ENCODE measurements around the gene LNPEP.
"Not testable (repeated sequence)": the region's sequence is repeated elsewhere in the genome, so short reads cannot be mapped to it uniquely, and the experiment has no call there.

LNPEP gene

GRCh38 chr5:96930589-96930988 lies 5.3 kb upstream of the LNPEP start:
- no peak for DNase-seq

GRCh38 chr5:96931037-96931436 lies 4.8 kb upstream of the LNPEP start:
- DNase-seq = not testable (repeated sequence)

DNA sequence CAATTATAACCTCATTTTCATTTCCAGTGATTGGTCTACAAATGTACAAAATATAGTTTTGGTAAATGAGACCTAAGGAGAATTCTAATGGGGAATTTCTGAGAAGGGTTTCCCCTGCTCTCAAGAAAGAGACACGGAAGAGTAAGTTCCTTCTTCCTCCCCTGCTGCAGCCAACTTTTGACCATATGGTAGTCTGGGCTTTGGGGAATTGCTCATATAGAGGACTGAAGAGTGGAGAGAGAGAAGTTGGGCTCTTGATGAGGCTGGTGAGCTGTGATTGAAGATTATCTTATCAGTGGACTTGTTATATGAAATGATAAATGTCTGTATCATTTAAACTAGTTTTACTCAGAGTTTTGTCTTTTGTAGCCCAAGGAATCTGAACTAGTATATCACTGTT lies 4.3 kb upstream of the LNPEP start:
- no peak for DNase-seq

GRCh38 chr5:96932026-96932425 lies 3.9 kb upstream of the LNPEP start:
- no peak for DNase-seq

DNA sequence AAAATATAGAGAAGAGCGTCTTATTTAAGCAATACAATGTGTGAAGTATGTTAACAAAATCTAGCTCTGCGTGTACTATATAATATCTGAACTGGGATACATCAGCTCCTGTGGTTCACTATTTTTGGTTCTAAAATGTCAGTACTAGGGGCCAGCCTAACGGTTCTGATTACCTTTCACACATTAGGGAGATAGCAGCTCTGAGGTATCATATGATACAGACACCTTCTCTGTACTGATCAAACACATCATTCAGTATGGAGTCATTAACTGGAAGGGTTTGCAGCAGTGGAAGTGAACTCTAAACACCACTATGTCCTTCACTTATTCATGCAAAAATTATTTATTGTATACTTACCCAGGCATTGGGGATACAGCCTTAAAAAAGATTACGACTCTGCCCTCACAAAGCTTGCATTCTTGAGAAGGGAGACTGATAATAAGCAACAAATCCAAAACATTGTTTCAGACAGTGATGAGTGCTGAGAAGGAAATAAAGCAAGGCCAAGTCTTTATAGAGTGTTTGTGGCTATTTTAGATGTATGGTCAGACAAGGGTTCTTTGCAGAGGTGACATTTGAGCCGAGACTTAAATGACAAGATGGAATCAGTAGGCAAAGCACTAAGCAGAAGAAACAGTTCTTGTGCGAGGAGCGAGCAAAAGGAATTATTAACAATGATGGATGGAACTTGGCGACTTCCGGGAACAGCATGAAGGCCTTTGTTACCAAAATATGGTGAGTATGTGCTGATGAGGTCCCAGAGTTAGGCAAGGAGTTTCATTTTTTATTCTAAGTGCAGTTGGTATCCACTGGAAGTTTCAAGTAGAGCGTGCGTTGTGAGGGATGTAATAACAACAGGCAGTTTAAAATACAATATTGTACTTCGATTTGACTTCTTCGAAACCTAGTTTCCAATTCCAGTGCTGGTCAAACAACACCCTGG lies 1.8 kb upstream of the LNPEP start:
- DNase-seq = no peak

DNA sequence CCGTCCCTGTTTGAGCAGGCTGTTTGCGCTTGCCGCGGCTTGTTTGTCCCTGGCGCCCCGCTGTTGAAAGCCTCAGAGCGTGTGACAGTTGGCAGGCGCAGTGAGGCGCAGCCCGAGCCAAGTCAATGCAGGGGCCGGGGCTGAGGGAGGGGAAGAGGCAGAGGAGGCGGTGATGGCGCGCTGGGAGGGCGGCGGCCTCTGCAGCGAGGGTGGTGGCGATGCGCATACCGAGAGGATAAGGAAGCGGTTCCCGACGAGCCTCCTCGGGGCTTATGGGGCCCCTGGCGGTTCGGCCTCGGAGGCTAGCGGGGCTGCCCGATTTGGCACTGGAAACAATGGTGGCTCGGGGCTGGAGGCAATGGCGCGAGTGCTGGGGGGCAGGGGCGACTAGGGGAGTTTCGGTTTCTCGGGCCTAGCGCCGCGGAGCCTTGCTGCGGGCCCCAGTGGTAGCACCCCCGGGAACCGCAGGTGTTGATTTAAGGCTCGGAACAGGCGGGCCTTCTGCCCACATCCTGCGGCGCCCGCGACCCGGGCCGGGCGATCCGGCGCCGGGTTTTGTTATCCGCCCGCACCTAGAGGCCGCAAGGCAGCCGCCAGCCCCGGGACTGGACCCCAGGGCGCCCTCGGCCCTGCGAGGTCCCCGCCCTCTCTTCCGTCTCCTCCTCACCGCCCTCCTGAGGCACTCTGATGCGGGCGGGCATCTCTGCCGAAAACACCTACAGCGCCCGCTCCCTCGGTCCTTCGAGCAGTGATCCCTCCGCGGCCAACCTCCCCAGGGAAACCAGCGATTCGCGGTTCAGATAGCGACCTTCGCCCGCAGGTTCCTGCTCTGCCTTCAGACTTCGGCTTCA lies 947 bp upstream of the LNPEP start:
- peak; percentile 68 for DNase-seq

DNA sequence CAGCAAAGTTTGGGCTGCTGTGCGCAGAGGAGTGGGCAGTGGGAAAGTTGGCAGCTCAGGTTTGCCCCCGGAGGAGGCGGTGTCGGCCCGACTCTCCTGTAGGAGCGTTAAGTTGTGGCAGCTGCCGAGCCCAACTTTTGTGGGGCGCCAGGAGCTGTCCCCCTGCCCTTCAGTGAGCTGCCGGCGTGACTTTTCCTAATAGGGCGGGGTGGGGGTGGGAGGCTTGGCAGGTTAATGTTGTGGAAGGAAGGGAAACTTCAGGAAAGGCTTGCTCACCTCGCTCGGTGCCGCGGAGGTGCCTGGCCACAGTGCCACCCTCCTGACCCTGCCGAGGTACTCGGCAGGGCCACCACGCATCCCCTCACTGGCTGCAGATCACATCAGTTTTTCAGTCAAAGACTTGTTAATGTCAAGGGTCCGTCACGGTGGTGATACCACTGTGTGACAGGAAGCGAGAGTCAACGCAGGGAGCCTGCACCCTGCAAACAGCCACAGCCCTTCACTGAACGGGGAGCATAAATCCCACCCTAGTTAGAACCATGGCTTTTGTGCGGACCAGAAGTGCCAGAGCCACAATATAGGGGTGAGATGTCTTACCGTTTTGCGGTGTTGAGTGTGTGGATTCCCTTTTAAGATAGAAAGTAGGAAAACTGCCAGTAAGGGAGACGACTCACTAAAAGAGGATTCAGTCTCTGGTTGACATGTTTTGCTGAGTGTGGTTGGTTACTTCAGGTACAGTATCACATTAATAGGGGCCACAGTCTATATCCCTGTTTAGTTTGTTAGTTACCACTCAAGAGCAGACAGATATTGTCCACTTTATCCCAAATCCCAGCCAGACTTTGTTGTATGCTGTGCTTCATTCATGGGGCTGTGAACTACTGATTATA lies 796 bp downstream of the LNPEP start:
- DNase-seq = no peak

DNA sequence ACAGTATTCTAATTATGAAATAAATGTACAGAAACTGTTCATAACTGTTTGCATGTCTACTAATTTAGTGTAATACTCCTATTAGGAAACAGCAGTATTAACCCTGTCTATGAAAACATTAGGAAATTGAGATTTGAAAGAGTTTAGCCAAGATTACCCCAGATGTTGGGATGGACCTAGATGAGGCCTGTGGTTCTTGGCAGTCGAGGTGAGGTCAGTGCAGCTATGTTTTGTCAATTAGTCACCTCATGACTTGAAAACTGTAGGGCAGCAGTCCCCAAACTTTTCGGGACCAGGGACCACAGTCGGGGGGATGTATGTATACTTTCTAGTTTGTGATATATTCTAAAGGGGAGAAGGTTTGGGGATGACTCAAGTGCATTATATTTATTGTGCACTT lies 4.7 kb downstream of the LNPEP start:
- no peak for DNase-seq

DNA sequence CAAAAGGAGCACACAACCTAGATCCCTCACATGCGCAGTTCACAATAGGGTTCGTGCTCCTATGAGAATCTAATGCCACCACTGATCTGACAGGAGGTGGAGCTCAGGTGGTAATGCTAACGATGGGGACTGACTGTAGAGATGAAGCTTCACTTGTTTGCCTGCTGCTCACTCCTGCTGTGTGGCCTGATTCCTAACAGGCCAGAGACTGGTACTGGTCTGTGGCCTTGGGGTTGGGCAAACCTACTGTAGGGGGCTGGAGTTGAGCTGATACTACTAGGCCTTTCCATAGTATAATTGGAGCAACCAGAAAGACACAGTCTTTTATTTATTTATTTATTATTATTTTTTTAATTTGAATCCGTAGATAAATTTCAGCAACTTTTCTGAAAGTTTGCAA lies 5.3 kb downstream of the LNPEP start:
- DNase-seq = no peak

DNA sequence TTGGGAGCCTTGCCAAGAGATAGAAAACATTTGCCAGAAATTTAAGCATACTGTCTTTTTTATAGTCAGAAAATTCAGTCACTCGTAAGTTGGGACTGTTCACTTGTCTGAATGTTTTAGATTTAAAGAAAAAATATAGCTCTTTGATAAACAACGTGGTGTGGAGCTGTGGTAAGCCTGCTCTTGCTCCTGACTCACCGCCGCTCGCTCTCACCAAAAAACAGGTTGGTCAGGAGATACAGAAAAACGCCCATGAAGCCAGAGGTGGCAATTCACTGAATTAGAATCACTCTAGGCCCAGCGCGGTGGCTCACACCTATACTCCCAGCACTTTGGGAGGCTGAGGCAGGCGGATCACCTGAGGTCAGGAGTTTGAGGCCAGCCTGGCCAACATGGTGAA lies 6.2 kb downstream of the LNPEP start:
- DNase-seq = no peak

- no peak for DNase-seq
These were observed 7.0 kb downstream of the LNPEP start for GRCh38 chr5:96942911-96943310.

- no peak for DNase-seq
These were observed 7.9 kb downstream of the LNPEP start for GRCh38 chr5:96943799-96944198.

- no peak for DNase-seq
These were observed 9.4 kb downstream of the LNPEP start for GRCh38 chr5:96945144-96945897.

DNA sequence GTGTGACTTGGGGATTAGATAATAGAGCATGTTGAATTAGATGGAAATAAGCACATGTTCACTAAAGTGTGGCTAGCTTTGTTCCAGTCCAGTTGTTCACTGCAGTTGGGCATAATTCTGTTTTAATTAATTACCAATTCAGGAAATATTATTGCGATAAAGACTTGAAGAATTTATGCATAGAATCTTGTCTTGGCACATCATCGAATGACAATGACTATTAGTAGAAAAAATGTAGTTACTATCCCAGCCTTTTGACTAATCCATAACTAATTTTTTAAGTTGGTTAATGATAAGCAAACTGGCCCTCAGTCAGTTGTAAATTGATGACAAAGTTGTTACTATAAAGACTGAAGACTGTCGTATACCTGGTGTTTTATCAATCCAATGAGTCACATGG lies 10.5 kb downstream of the LNPEP start:
- no peak for DNase-seq

DNA sequence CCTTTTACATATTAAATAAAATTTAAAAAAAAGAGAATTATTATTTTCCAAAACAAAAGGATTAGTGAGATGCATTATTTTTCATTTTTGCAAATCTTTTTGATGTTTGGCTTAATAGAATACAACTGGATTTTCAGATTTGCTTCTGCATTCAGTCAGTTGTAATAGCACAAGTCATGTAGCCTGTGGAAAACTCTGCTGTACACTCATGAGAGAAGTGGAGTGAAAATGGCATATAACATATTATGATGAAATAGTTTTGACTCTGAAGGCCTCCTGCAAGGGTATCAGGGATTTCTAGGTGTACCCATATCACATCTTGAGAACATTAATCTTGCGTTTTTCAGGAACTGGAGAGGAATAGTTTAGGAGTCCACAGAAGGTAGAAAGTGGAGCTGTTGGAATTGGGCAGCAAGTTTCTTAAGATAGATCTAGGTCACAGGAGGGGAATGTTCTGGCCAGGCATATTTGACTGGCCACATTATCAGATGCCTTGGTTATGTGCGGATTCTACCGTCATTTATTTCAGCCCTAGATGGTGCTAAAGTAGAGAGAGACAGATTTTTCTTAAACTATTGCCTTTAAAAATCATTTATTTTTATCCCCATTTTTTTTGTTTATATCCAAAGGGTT lies 16.4 kb downstream of the LNPEP start:
- no peak for DNase-seq

DNA sequence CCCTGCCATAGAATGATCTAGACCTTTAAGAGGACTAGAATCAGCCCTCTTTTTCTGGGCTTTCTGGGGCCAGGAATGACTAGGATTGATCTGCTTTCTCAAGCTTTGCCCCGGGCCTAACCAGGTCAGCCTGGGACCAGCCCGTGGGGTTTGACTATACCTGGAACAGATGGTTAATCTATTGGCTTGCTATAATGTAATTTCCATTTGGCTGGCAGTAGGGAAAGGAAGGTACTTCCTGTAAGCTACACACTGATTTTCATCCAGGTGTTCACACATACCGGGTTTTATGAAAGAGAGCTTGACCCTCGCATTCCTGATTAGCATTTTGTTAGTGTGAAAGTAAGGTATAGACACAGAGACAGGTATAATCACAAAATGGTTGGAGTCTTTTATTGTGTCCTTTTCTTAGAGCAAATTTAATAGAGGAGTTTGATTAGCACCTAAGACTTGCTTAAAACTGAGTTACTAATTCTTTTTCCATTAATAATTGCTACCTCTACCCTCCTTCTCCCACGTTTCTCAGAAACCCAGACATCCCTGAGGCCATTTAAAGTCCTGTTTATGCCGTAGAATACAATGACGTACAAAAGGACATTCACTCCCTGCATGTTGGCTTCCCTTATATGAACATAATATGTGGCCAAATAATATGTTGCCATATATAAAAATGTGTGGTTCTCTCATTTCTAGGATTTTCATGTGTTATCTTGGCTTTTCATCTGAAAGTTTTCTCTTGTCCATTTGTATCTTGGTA lies 17.3 kb downstream of the LNPEP start:
- no peak for DNase-seq

- no peak for DNase-seq
These were observed 21.6 kb downstream of the LNPEP start for GRCh38 chr5:96957254-96958049.

- DNase-seq = no peak
These were observed 23.1 kb downstream of the LNPEP start for GRCh38 chr5:96958977-96959376.

- DNase-seq = no peak
These were observed 25.2 kb downstream of the LNPEP start for GRCh38 chr5:96961053-96961452.

- no peak for DNase-seq
These were observed 26.7 kb downstream of the LNPEP start for GRCh38 chr5:96962540-96962991.
